ENCODE measurements around the gene ARHGEF11.

Gene ARHGEF11

GRCh38 chr1:156933136-156933535 lies 112.4 kb downstream of the ARHGEF11 start:
- TF ChIP-seq CTCF (IDR thresholded peaks at IDR 0.05; ENCODE audit: low read depth, low read length, missing control alignments) = no peak
- no peak overlapping the region for H3K4me3 ChIP-seq (replicated peaks; ENCODE audit: low read depth, low read length)
- DNase-seq (ENCODE audit: extremely low read depth, low read depth) = no peak

DNA sequence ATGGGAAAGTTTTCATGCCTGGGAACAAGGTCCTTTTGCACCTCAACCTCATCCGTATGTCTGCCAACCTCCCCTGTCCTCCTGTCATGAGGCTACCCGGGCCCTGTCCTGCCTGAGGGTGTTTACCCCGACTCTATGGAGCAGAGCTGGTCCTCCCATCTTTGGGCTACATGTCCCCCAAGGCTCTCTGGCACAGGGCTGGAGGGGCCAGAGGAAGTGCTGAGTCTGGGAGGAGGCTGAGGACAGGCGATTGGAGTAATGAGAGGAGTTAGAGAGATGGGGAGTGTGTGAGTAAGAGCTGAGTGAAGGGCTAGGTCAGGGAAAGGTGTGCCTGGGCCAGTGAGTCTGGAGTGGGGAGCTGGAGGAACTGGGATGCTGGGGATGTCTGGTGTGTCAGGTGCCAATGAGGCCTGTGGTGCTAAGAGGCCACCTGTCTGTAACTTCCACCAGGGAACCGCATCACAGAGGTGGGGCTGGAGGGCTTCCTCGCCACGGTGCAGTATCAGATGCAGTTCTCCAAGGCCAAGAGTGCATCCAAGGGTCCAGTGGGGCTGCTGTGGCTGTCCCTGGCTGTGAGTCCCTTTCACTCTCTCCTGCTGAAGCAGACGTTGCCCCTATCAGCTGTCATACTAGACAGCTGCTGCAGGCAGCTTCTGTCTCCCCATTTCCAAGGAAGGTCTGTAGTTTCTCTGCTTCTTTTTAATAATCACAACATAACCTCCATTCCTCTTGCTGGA lies 113.4 kb downstream of the ARHGEF11 start:
- DNase-seq (ENCODE audit: extremely low read depth, low read depth) = no peak
- no peak overlapping the region for H3K4me3 ChIP-seq (replicated peaks; ENCODE audit: low read depth, low read length)
- TF ChIP-seq CTCF (IDR thresholded peaks at IDR 0.05; ENCODE audit: low read depth, low read length, missing control alignments) = no peak

DNA sequence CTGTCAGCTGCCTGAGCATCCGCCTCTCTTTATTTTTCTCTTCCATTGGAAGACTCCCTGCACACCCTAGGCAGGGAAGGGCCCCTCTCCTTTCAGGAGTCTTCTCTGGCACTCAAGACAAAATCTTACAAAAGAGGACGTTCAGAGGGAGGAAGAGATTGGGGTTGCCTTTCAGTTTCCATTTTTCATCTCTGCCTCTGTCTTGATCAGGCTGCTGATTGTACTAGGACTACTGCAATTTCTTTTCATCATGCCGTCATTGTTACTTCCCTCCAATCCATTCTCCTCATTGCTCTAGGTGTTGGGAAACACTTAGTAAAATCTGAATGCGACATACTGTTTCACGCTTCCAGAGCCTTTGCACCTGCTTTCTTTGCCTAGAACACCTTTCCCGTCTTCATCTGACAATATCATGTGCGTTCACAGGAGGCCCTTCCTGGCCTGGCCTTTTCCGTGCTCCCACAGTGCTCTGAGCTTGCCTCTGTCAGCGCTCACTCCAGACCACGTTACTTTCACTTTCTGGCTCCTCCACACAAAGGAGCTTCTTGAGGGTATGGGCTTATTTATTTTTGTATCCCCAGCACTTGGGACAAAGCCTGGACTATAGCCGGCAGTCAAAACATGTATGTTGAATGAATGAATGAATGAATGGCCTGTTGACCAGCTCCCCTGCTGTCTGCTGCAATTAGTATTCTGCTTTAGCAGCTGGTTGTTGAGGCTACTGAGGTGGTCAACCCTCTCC lies 114.2 kb downstream of the ARHGEF11 start:
- DNase-seq (ENCODE audit: extremely low read depth, low read depth) = no peak
- TF ChIP-seq CTCF (IDR thresholded peaks at IDR 0.05; ENCODE audit: low read depth, low read length, missing control alignments) = no peak
- no peak overlapping the region for H3K4me3 ChIP-seq (replicated peaks; ENCODE audit: low read depth, low read length)

DNA sequence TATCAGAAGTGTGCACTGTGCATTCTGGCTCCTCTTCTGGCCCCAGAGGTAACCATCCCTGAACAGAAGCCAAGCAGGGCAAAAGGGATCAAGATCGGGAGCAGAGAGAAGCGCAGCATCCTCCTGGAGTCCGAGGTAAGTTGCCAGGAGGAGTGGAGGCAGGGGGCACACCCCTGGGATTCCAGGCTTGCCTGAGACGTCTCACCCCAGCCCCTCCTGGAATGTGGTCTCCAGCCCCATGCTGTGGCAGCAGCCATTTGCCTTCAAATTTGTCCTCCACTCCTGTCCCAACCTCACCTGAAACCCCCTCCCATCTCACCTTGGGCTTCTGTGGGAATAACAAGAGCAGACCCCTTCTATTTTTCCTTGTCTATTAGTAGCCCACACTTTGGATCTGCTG lies 115.1 kb downstream of the ARHGEF11 start:
- TF ChIP-seq CTCF (IDR thresholded peaks at IDR 0.05; ENCODE audit: low read depth, low read length, missing control alignments) = no peak
- DNase-seq (ENCODE audit: extremely low read depth, low read depth) = no peak
- no peak overlapping the region for H3K4me3 ChIP-seq (replicated peaks; ENCODE audit: low read depth, low read length)

- no peak overlapping the region for H3K4me3 ChIP-seq (replicated peaks; ENCODE audit: low read depth, low read length)
- no peak for DNase-seq (ENCODE audit: extremely low read depth, low read depth)
- TF ChIP-seq CTCF (IDR thresholded peaks at IDR 0.05; ENCODE audit: low read depth, low read length, missing control alignments) = no peak
Measured at GRCh38 chr1:156929596-156930238, 115.8 kb downstream of the ARHGEF11 start.

DNA sequence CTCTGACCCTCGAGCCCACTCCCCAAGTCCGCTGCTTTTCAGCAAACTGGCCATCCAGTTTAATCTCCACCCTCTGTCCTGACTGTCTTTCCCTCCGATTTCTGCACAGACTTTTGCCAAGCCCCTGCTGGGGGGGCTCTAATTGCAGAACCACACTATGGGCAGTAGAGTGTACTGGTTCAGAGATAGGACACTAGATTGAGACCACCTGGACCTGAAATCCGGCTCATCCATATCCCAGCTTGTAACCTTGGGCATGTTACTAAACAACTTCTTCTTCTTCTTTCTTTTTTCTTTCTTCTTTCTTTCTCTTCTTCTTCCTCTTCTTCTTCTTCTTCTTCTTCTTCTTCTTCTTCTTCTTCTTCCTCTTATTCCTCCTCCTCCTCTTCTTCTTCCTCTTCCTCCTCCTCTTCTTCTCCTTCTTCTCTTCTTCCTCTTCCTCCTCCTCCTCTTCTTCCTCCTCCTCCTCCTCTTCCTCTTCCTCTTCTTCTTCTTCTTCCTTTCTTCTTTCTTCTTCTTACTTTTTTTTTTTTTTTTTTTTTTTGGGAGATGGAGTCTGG lies 117.4 kb downstream of the ARHGEF11 start:
- TF ChIP-seq CTCF (IDR thresholded peaks at IDR 0.05; ENCODE audit: low read depth, low read length, missing control alignments) = no peak
- no peak overlapping the region for H3K4me3 ChIP-seq (replicated peaks; ENCODE audit: low read depth, low read length)
- no peak for DNase-seq (ENCODE audit: extremely low read depth, low read depth)
